DND-41 (cell line): Measurements from ENCODE around the gene UBL5.

Experiments used
- CTCF ChIP-seq: IDR thresholded peaks from 2 replicates; pipeline ENCODE4 v1.5.1; 2012; ENCODE audit warnings: borderline replicate concordance, low read length, moderate library complexity, mild to moderate bottlenecking; ENCODE audit not compliant: poor library complexity, severe bottlenecking; ENCODE audit errors: extremely low read depth
- EZH2 ChIP-seq: IDR thresholded peaks from 3 replicates; pipeline ENCODE4 v1.6.1; 2012; ENCODE audit warnings: borderline replicate concordance, low read depth, mild to moderate bottlenecking, moderate library complexity, low read length, inconsistent platforms; ENCODE audit not compliant: severe bottlenecking

DNA sequence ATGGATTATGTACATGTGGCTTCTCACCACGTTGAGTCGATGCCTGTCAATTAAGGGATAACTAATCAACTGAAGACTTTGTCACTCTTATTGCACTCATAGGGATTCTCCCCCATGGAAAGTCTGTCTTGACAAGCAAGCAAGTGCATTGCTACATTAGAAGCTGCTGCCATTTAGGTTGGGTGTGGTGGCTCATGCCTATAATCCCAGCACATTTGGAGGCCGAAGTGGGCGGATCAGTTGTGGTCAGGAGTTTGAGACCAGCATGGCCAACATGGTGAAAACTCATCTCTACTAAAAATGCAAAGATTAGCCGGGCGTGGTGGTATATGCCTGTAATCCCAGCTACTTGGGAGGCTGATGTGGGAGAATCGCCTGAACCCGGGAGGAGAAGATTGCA, 40.9 kb upstream of the UBL5 start:
- TF ChIP-seq CTCF (no peak), EZH2 (no peak)
